DMS 273 treated with DMSO at 0.1 percent for 48 hours (cell line): ENCODE measurements around the gene SLC46A3.

Experiments
- DNase-seq: peaks from one replicate; lab custom pipeline; 2025; lab: John Stamatoyannopoulos, UW

The SLC46A3 gene

GRCh38 chr13:28680541-28680940 is 38.2 kb downstream of the SLC46A3 start:
- DNase-seq: no peak

DNA sequence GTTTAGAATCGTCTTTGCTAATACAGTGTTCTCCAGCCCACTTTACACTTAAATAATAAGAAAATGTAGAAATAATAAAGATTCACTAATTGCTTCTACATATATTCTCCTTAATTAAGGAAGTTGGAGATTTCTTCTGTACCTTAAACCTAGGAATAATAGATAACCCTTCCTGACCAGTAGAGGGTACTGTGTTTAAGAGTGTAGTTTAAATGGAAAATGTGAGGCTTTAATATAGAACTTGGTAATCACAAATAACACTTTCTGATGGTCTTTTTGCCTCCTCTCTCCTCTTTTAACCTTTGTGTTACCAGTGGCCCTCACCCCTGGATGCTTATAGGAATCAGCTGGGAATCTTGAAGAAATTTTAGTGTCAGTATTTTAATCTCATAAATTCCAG is 39.1 kb downstream of the SLC46A3 start:
- DNase-seq: no peak

DNA sequence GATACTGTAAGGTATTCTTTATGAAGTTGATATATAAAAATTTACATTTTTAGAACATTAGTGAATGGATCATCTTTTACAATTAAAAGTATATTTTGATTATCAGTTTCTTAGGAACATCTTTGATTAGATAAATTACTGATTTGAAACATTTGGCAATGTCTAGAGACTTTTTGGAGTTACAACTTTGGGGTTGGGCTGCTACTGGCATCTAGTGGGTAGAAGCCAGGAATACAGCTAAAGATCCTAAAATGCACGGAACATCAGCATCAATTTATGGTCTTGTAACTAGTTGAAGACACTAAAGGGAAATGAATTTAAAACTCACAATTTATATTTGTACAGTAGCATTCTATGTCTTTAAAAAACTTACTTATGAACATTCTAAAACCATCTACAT is 40.0 kb downstream of the SLC46A3 start:
- DNase-seq: no peak

GRCh38 chr13:28671126-28671792 is 47.5 kb downstream of the SLC46A3 start:
- DNase-seq: no peak

DNA sequence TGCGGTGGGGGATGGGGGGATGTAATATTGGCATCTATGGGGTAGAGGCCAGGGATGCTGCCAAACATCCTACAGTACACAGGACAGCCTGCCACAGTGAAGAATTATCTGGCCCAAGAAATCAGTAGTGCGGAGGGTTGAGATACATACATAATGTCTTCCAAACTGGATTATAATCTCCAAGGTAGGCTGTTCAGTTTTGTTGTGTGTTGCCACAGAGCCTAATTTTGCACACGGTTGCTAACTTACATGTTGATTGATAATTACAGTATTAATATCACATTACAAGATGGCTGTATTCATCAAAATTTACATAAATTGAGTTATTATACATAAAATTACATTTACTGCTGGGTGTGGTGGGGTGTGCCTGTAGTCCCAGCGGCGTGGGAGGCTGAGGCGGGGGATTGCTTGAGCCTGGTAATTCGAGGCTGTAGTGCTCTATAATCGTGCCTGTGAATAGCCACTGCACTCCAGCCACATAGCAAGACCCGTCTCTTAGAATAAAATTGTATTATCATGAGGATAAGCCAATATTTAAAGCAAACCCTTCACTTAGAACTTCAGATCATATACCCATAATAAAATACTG is 51.8 kb downstream of the SLC46A3 start:
- DNase-seq: no peak

DNA sequence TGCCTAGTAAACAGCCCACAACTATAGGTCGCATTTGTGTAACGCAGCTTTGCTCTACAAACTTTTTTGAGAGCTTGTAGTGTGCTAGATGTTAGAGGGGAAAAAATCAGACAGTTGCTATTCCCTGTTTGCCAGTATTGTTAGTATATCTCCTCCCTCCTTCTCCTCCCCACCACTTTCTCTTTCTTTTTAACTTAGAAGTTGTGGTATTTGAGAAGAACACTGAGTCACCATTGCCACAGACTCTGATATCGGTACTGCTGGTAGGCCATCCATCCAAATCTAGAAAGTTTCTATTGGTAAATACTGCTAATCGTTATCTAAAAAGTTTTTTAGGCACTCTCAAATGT is 59.2 kb downstream of the SLC46A3 start:
- DNase-seq: no peak

- peak; percentile 50 for DNase-seq
These were observed 59.8 kb downstream of the SLC46A3 start, which contains the start of gene POMP for GRCh38 chr13:28658796-28659620. POMP (plus strand) TSS chr13:28659130; CDS start chr13:28659185, 55 bp downstream.

- no peak for DNase-seq
These were observed 60.3 kb downstream of the SLC46A3 start for GRCh38 chr13:28658539-28658795.

- no peak for DNase-seq
These were observed 60.8 kb downstream of the SLC46A3 start for GRCh38 chr13:28657784-28658538.

DNA sequence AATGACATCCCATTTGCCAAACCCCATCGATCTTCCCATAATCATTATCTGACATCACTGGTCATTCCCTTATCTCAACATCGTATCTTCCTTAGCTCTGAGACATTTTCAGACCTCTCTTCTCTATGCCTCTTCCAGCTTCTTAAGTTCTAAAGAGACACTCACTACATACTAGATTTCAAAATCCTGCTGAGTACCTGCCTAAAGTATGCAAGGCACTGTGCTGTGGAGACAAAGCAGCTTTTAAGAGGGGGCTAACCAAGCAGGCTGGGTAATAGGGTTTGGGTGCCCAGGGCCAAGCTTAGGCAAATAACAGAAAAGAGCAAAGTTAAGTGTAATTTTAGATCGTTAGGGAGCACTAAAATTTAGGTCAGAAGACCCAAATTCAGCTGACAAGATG is 63.2 kb downstream of the SLC46A3 start:
- no peak for DNase-seq

GRCh38 chr13:28654276-28654675 is 64.5 kb downstream of the SLC46A3 start:
- DNase-seq: no peak

DNA sequence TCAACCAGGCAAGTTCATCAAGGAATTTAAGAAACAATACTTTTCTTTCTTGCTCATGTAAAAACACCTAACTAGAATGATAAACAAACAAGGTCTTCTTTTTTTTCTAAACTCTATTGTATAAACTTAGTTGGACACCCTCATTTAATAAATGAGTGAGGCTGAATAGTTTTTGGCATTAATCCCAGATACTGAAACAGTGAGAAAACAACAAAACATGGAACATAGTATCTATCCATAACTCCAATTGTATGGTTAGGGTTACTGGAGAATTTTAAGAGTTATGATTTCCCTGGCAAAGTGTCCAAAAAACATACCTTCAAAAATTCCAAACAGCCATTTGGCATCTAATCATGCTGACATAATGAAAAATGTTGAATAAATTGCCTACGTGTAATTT is 65.7 kb downstream of the SLC46A3 start:
- DNase-seq: no peak

- DNase-seq: no peak
These were observed 66.9 kb downstream of the SLC46A3 start for GRCh38 chr13:28651810-28652401.

GRCh38 chr13:28650284-28650683 is 68.5 kb downstream of the SLC46A3 start:
- no peak for DNase-seq
